HG03571 (cell line): ENCODE data around the gene NPY5R.

Experiments used
- ATAC-seq: cut with Tn5 transposase; IDR thresholded peaks from one replicate; pipeline ENCODE4 v1.9.1; 2021; ENCODE audit not compliant: unreplicated experiment

The NPY5R gene

GRCh38 chr4:163343604-163344146 is at the start of gene NPY5R:
Gene NPY5R, plus strand, starts transcription at chr4:163343892. Its CDS starts 6,382 bp downstream, at chr4:163350274.
- no peak for ATAC-seq

- no peak for ATAC-seq
These were observed 48.6 kb upstream of the NPY5R start for GRCh38 chr4:163295138-163295537.

DNA sequence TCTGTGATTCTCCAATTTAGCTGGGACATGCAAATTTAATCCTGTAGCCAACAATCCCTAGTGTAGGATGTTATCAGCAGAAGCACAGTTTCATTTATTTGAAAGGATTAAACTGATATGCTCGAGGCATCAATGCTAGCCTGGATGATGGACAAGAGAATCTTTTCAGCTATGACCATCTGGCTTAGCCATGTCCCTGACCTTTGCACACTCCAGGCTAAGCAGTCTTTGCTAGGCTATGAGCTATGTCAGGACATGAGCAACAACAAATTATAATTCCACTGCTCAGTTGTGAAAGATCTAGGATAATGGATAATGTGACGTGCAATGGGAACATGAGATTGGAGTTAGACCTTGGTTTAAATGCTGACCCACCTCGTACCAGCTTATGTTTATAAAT is 43.2 kb upstream of the NPY5R start:
- ATAC-seq, result no peak

GRCh38 chr4:163303069-163303468 is 40.6 kb upstream of the NPY5R start:
- no peak for ATAC-seq

DNA sequence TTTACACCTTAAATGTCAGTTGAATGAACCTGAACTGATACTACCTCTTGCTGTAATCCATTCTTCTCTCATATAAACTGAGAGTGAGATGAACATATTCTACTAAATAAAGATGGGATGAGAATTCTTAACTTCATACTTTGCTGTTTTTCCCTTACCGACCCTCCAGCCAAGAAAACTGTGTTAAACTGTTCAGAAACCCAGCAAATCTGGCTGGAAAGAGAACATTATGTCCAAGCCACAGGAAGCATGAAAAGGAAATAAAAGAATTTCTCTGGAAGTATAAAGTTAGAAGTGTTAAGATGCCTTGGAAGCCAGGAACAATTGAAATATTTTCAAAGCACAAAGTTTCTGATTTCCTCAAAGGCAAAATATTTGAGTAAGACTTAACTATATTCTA is 34.2 kb upstream of the NPY5R start:
- ATAC-seq, result no peak

- no peak for ATAC-seq
These were observed 26.6 kb upstream of the NPY5R start for GRCh38 chr4:163317110-163317509.

DNA sequence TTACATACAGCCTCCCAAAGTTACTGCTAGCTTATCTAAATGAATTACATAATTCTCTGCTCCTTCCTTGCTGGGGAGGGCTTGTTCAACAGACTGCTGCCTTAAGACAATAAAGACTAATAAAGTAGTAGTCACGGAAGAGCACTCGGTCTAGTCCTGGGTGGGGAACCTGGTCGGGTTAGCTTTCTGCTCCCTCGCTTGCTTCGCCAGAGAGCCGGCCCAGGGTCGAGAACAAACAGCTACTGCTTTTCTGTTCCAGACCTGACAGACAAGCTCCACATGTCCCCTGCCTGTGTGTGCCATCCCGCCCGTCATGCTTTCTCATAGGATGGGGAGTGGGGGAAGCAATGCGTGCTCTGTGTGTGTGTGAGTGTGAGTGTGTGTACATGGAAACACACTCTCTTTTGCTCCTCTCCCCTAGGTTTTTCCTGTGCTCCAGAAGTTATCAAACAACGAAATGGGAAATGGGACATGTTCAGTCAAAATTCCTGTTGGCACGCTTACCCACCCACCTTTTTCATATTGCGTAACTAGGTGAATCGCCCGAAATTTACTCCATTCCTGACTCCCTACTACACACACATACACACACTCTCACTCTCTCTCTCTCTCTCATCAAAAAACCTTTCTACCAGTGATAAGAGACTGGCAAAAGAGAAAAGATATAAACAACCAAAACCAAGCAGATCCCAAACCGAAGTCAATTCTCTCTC is 12.6 kb upstream of the NPY5R start:
- ATAC-seq, result no peak

- no peak for ATAC-seq
These were observed 11.9 kb upstream of the NPY5R start for GRCh38 chr4:163331629-163332376.

- ATAC-seq, result peak; percentile 84
These were observed 10.9 kb upstream of the NPY5R start, which contains the start of gene NPY1R for GRCh38 chr4:163332526-163333406. Gene NPY1R, minus strand, starts transcription at chr4:163332596. Its CDS starts 6,042 bp downstream, at chr4:163326554.

- no peak for ATAC-seq
These were observed 8.3 kb upstream of the NPY5R start for GRCh38 chr4:163335384-163335783.

GRCh38 chr4:163344147-163345125 is 744 bp downstream of the NPY5R start:
- ATAC-seq, result no peak

DNA sequence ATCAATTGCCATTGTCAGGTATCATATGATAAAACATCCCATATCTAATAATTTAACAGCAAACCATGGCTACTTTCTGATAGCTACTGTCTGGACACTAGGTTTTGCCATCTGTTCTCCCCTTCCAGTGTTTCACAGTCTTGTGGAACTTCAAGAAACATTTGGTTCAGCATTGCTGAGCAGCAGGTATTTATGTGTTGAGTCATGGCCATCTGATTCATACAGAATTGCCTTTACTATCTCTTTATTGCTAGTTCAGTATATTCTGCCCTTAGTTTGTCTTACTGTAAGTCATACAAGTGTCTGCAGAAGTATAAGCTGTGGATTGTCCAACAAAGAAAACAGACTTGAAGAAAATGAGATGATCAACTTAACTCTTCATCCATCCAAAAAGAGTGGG is 7.0 kb downstream of the NPY5R start:
- no peak for ATAC-seq

DNA sequence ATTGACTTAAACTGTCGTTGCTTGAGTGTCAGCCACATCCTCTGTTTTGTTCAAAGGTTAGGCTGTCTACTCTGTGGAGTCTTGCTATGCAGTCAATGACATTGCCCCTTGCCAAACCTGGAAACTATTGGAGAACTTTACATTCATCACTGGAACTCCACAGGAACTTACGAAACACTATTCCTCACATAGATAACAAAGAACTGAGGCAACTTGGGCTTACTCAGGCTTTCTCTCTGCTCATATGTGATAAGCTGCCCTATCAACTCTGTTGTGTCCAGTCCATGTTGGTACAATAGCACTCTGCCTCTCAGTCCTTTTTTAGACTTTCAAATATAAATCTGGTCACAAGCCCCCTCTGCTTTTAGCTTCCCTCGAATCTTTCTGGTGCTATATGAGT is 9.4 kb downstream of the NPY5R start:
- ATAC-seq, result no peak

GRCh38 chr4:163356104-163356503 is 12.4 kb downstream of the NPY5R start:
- no peak for ATAC-seq

- ATAC-seq, result no peak
These were observed 24.0 kb downstream of the NPY5R start for GRCh38 chr4:163367651-163368050.

- ATAC-seq, result no peak
These were observed 28.3 kb downstream of the NPY5R start for GRCh38 chr4:163372029-163372428.

- no peak for ATAC-seq
These were observed 35.0 kb downstream of the NPY5R start for GRCh38 chr4:163378661-163379060.

- ATAC-seq, result no peak
These were observed 37.0 kb downstream of the NPY5R start for GRCh38 chr4:163380703-163381102.

- ATAC-seq, result no peak
These were observed 38.6 kb downstream of the NPY5R start for GRCh38 chr4:163382178-163382869.
